Liver (tissue), 9 donors: ENCODE results near the gene TMEM94. TPM values are rescaled to one million over a fixed set of nuclear protein-coding genes. Genes with fewer than 3 reads are reported as not detected.

Experiments
- DNase-seq: peaks from one replicate; pipeline ENCODE4 v3.0.0-alpha.2; 2017; ENCODE audit warnings: low spot score
- H3K27ac ChIP-seq, 2 donors: one replicate each; pipeline ENCODE4 v1.7.0; 2013; ENCODE audit warnings: inconsistent platforms in 2 of 2, low read length in 2 of 2, control low read depth in 1 of 2, low read depth in 1 of 2, mild to moderate bottlenecking in 1 of 2
- H3K27me3 ChIP-seq, 4 donors: one replicate each; pipeline versions ENCODE4 v1.6.1 to v1.7.0; 2013; ENCODE audit warnings: low read length in 3 of 4, inconsistent platforms in 1 of 4, mild to moderate bottlenecking in 1 of 4, moderate library complexity in 1 of 4; ENCODE audit not compliant: control insufficient read depth in 4 of 4, insufficient read depth in 4 of 4
- H3K36me3 ChIP-seq, 4 donors: one replicate each; pipeline versions ENCODE4 v1.6.1 to v1.7.0; 2013; ENCODE audit warnings: low read length in 3 of 4, mild to moderate bottlenecking in 3 of 4, low read depth in 1 of 4, moderate library complexity in 1 of 4; ENCODE audit not compliant: control insufficient read depth in 4 of 4, insufficient read depth in 3 of 4
- H3K4me1 ChIP-seq, 4 donors: one replicate each; pipeline versions ENCODE4 v1.6.1 to v1.7.0; 2013; ENCODE audit warnings: low read length in 3 of 4, mild to moderate bottlenecking in 3 of 4, moderate library complexity in 1 of 4; ENCODE audit not compliant: control insufficient read depth in 4 of 4, insufficient read depth in 4 of 4
- H3K4me3 ChIP-seq, 3 donors: one replicate each; pipeline versions ENCODE4 v1.6.1 to v1.7.0; 2013; ENCODE audit warnings: low read length in 3 of 3, control low read depth in 1 of 3, low read depth in 1 of 3, mild to moderate bottlenecking in 1 of 3
- H3K9ac ChIP-seq, 2 donors: one replicate each; pipeline ENCODE4 v1.7.0; 2013; ENCODE audit warnings: low read length in 2 of 2, mild to moderate bottlenecking in 2 of 2, moderate library complexity in 2 of 2, control low read depth in 1 of 2, low read depth in 1 of 2
- H3K9me3 ChIP-seq, 4 donors: one replicate each; pipeline versions ENCODE4 v1.6.1 to v1.7.0; 2013; ENCODE audit warnings: low read length in 3 of 4; ENCODE audit not compliant: control insufficient read depth in 4 of 4
- ATF3 ChIP-seq: IDR thresholded peaks from 2 replicates; pipeline ENCODE4 v1.6.1; 2016; ENCODE audit warnings: antibody characterized with exemption
- CTCF ChIP-seq: fragments of 150-350 bp; IDR thresholded peaks from 2 replicates; pipeline ENCODE4 v1.5.1; 2017; ENCODE audit warnings: improper control_type of control experiment, low read depth, low read length; ENCODE audit not compliant: missing input control
- EGR1 ChIP-seq, 2 donors: IDR thresholded peaks; 2 replicates each; pipeline ENCODE4 v1.6.1; 2016 to 2018; ENCODE audit warnings: antibody characterized with exemption in 2 of 2, low read depth in 2 of 2
- FOXA1 ChIP-seq: IDR thresholded peaks from 2 replicates; pipeline ENCODE4 v1.6.1; 2016; ENCODE audit warnings: antibody characterized with exemption
- FOXA2 ChIP-seq: IDR thresholded peaks from 2 replicates; pipeline ENCODE4 v1.6.1; 2016; ENCODE audit warnings: antibody characterized with exemption
- GABPA ChIP-seq, 2 donors: IDR thresholded peaks in 1 of 2; conservative IDR thresholded peaks in 1 of 2; 2 replicates each; pipeline ENCODE4 v1.6.1; 2016; ENCODE audit warnings: antibody characterized with exemption in 2 of 2, mild to moderate bottlenecking in 1 of 2, moderate library complexity in 1 of 2
- HNF4A ChIP-seq, 2 donors: conservative IDR thresholded peaks; 2 replicates each; pipeline ENCODE4 v1.6.1; 2016; ENCODE audit warnings: antibody characterized with exemption in 2 of 2, mild to moderate bottlenecking in 2 of 2
- JUND ChIP-seq, 2 donors: IDR thresholded peaks; 2 replicates each; pipeline ENCODE4 v1.6.1; 2016; ENCODE audit warnings: antibody characterized with exemption in 2 of 2
- MAX ChIP-seq: IDR thresholded peaks from 2 replicates; pipeline ENCODE4 v1.6.1; 2016; ENCODE audit warnings: antibody characterized with exemption
- NR2F2 ChIP-seq: IDR thresholded peaks from 2 replicates; pipeline ENCODE4 v1.6.1; 2016; ENCODE audit warnings: antibody characterized with exemption
- RAD21 ChIP-seq, 2 donors: IDR thresholded peaks; 2 replicates each; pipeline ENCODE4 v1.6.1; 2016; ENCODE audit warnings: antibody characterized with exemption in 2 of 2, mild to moderate bottlenecking in 2 of 2
- RXRA ChIP-seq, 2 donors: IDR thresholded peaks; 2 replicates each; pipeline ENCODE4 v1.6.1; 2017 to 2018; ENCODE audit warnings: antibody characterized with exemption in 2 of 2, mild to moderate bottlenecking in 1 of 2
- SP1 ChIP-seq: IDR thresholded peaks from 2 replicates; pipeline ENCODE4 v1.6.1; 2018; ENCODE audit warnings: antibody characterized with exemption, mild to moderate bottlenecking
- TAF1 ChIP-seq: conservative IDR thresholded peaks from 2 replicates; pipeline ENCODE4 v1.6.1; 2016; ENCODE audit warnings: antibody characterized with exemption, mild to moderate bottlenecking
- YY1 ChIP-seq: IDR thresholded peaks from 2 replicates; pipeline ENCODE4 v1.6.1; 2016; ENCODE audit warnings: antibody characterized with exemption, mild to moderate bottlenecking
- ZBTB33 ChIP-seq: IDR thresholded peaks from 2 replicates; pipeline ENCODE4 v1.6.1; 2016; ENCODE audit warnings: antibody characterized with exemption
- WGBS: extraction: QIAGEN DNeasy Blood & Tissue Kit; methylation state at CpG from one replicate; pipeline ENCODE4 v1.1.7; 2013; 5-methylcytosine and 5-hydroxymethylcytosine counted together
- polyA plus RNA-seq, 2 donors: library from polyadenylated mRNA; stranded (reverse) in 1 of 2; unstranded in 1 of 2; fragments of 200-250 nt in 1 of 2; fragments of >200 nt in 1 of 2; fragmentation: Nextera tagmentation in 1 of 2; extraction: Ambion mirVana in 1 of 2; gene quantifications; one replicate each; pipeline versions ENCODE4 v1.2.1 to v1.2.3, GENCODE V29; 2013 to 2015
- total RNA-seq, 2 donors: library from RNA; depleted of rRNA; stranded (reverse); fragments of >200 nt; gene quantifications; one replicate each; pipeline ENCODE4 v1.2.3, GENCODE V29; 2014
- donor health status: healthy.
- donor health status: healthy.
- donor health status: healthy.
- donor health status: healthy.
- donor health status: healthy.

The TMEM94 gene
- total and polyA plus RNA-seq, 4 donors: 15.6 to 31.0 (median 20.1) TPM

- no peak for TF ChIP-seq CTCF
Measured at GRCh38 chr17:75468291-75468754, 11.9 kb downstream of the TMEM94 start (continued).

GRCh38 chr17:75468779-75469373 lies 12.4 kb downstream of the TMEM94 start:
- H3K36me3 ChIP-seq: peaks cover 0 to 7% (median 3%) of the 10 kb centered on the region in 4 donors

GRCh38 chr17:75471207-75471606 lies 14.8 kb downstream of the TMEM94 start:
- no peak for DNase-seq
- H3K27me3 ChIP-seq: no peaks in the 10 kb centered on the region
- no peak overlapping the region for H3K4me3 ChIP-seq
- no peak for TF ChIP-seq GABPA (IDR thresholded peaks at IDR 0.05 in 1 of 2, conservative IDR thresholded peaks at IDR 0.05 in 1 of 2)
- TF ChIP-seq EGR1 (IDR thresholded peaks at IDR 0.05; ENCODE audit: low read depth in 2 of 2): no peak
- TF ChIP-seq RXRA (IDR thresholded peaks at IDR 0.05): no peak
- TF ChIP-seq TAF1: no peak
- no peak for TF ChIP-seq NR2F2
- TF ChIP-seq YY1: no peak
- TF ChIP-seq SP1: no peak
- TF ChIP-seq MAX: no peak
- no peaks in the 10 kb centered on the region for H3K9me3 ChIP-seq
- H3K4me1 ChIP-seq: peaks cover 0 to 10% (median 2%) of the 10 kb centered on the region in 4 donors
- peaks cover 0 to 7% (median 3%) of the 10 kb centered on the region in 4 donors for H3K36me3 ChIP-seq
- H3K27ac ChIP-seq: no peak overlapping the region
- H3K9ac ChIP-seq: no peak overlapping the region
- WGBS: 96% methylated on average over 6 of the region's 6 CpGs

More at GRCh38 chr17:75468779-75469373, 12.4 kb downstream of the TMEM94 start:
- H3K9ac ChIP-seq: no peak overlapping the region
- peaks cover 0 to 6% (median 2%) of the 10 kb centered on the region in 4 donors for H3K4me1 ChIP-seq
- H3K4me3 ChIP-seq: no peak overlapping the region
- no peaks in the 10 kb centered on the region for H3K9me3 ChIP-seq
- no peak overlapping the region for H3K27ac ChIP-seq
- no peaks in the 10 kb centered on the region for H3K27me3 ChIP-seq
- TF ChIP-seq FOXA2 (no peak), HNF4A (conservative IDR thresholded peaks at IDR 0.05) (no peak), EGR1 (IDR thresholded peaks at IDR 0.05; ENCODE audit: low read depth in 2 of 2) (no peak), GABPA (IDR thresholded peaks at IDR 0.05 in 1 of 2, conservative IDR thresholded peaks at IDR 0.05 in 1 of 2) (no peak), ATF3 (no peak), NR2F2 (no peak), RAD21 (IDR thresholded peaks at IDR 0.05) (no peak), FOXA1 (no peak), TAF1 (no peak), SP1 (no peak), RXRA (IDR thresholded peaks at IDR 0.05) (no peak)
- 84% methylated on average over 13 of the region's 13 CpGs for WGBS
- no peak for DNase-seq

- peaks cover 0 to 7% (median 3%) of the 10 kb centered on the region in 4 donors for H3K36me3 ChIP-seq
- H3K27me3 ChIP-seq: no peaks in the 10 kb centered on the region
- no peak overlapping the region for H3K27ac ChIP-seq
- no peaks in the 10 kb centered on the region for H3K9me3 ChIP-seq
- H3K9ac ChIP-seq: no peak overlapping the region
- DNase-seq: no peak
- H3K4me1 ChIP-seq: peaks cover 0 to 18% (median 8%) of the 10 kb centered on the region in 4 donors
- WGBS: 40% methylated on average over 4 of the region's 4 CpGs
- H3K4me3 ChIP-seq: no peak overlapping the region
- TF ChIP-seq JUND (IDR thresholded peaks at IDR 0.05) (no peak), EGR1 (IDR thresholded peaks at IDR 0.05; ENCODE audit: low read depth in 2 of 2) (no peak), SP1 (peak; percentile 21), TAF1 (no peak), MAX (no peak), NR2F2 (no peak), ZBTB33 (no peak), FOXA1 (no peak), FOXA2 (no peak), GABPA (IDR thresholded peaks at IDR 0.05 in 1 of 2, conservative IDR thresholded peaks at IDR 0.05 in 1 of 2) (no peak), HNF4A (conservative IDR thresholded peaks at IDR 0.05) (peak; percentile 18 to 41), RXRA (IDR thresholded peaks at IDR 0.05) (peak in 1 of 2 donors; percentile 45), YY1 (no peak), CTCF (no peak), RAD21 (IDR thresholded peaks at IDR 0.05) (peak; percentile 17 to 51)
Measured at GRCh38 chr17:75472119-75472518, 15.7 kb downstream of the TMEM94 start.
